HCT116 (cell line): ENCODE data around the gene CHST8. TPM values are rescaled to one million over a fixed set of nuclear protein-coding genes. Genes with fewer than 3 reads are reported as not detected.

Experiments used
- ATAC-seq: fragments of 200-7000 bp; cut with Tn5 transposase; 2 replicates; pipeline ENCODE4 v1.9.1; 2020; ENCODE audit warnings: mild to moderate bottlenecking, moderate library complexity
- BruUV-seq: library from RNA; stranded (reverse); fragments of 400-500 nt; replicated peaks from 2 replicates; lab custom pipeline; 2021; lab: Mats Ljungman, UMichigan
- CTCF ChIA-PET: fragments of 300-600 bp; sonication (Branson Sonifier 250); formaldehyde crosslinking; loops from one replicate; lab custom pipeline; 2021; ENCODE audit warnings: antibody characterized with exemption; lab: Charles Lee
- POLR2A ChIA-PET: fragments of 300-600, 350-600 bp; sonication (Branson Sonifier 250); formaldehyde crosslinking; loops from one replicate; lab custom pipeline; 2021; ENCODE audit warnings: antibody characterized with exemption; lab: Charles Lee
- RAD21 ChIA-PET, 2 experiments: fragments of 300-600 bp; sonication (Branson Sonifier 250); formaldehyde crosslinking; loops; one replicate each; lab custom pipeline; 2023; ENCODE audit warnings: low total read pairs in 2 of 2; ENCODE audit not compliant: uncharacterized antibody in 2 of 2, unreplicated experiment in 2 of 2, low non-redundant PET in 1 of 2; lab: Charles Lee
- DNase-seq: peaks from one replicate; pipeline ENCODE4 v3.0.0-alpha.2; 2010; ENCODE audit warnings: low read depth, low spot score
- H2AFZ ChIP-seq: fragments of 200-600 bp; shearing (Covaris generic), sonication (generic); 2 replicates; pipeline ENCODE4 v1.6.1; 2017; ENCODE audit warnings: low read depth, mixed run types, mixed read lengths, antibody characterized with exemption, low read length; ENCODE audit not compliant: poor library complexity, severe bottlenecking
- H3K27ac ChIP-seq: 2 replicates; pipeline ENCODE4 v1.5.1; 2012; ENCODE audit warnings: low read depth, low read length
- H3K27me3 ChIP-seq: fragments of 200-600 bp; sonication (generic); 2 replicates; pipeline ENCODE4 v1.6.1; 2016; ENCODE audit warnings: mixed run types, low read length, mixed read lengths; ENCODE audit not compliant: insufficient read depth
- H3K36me3 ChIP-seq, 2 experiments: fragments of 200-500 bp in 1 of 2; fragments of 200-600 bp in 1 of 2; sonication (Bioruptor generic) in 1 of 2; sonication (generic) in 1 of 2; 2 replicates each; pipeline versions ENCODE4 v1.5.1 to v1.6.1; 2014 to 2016; ENCODE audit warnings: low read length in 2 of 2, inconsistent platforms in 1 of 2, mixed read lengths in 1 of 2, mixed run types in 1 of 2; ENCODE audit not compliant: insufficient read depth in 2 of 2, control insufficient read depth in 1 of 2
- H3K4me1 ChIP-seq, 2 experiments: fragments of 200-600 bp in 1 of 2; sonication (generic) in 1 of 2; 2 replicates each; pipeline versions ENCODE4 v1.5.1 to v1.6.1; 2012 to 2017; ENCODE audit warnings: low read length in 2 of 2, inconsistent platforms in 1 of 2, mild to moderate bottlenecking in 1 of 2, mixed read lengths in 1 of 2, mixed run types in 1 of 2, moderate library complexity in 1 of 2; ENCODE audit not compliant: insufficient read depth in 2 of 2, control insufficient read depth in 1 of 2
- H3K4me2 ChIP-seq: fragments of 200-600 bp; sonication (generic); 2 replicates; pipeline ENCODE4 v1.6.1; 2017; ENCODE audit warnings: mixed run types, low read length, mixed read lengths
- H3K4me3 ChIP-seq, 2 experiments: fragments of 200-600 bp in 1 of 2; sonication (generic) in 1 of 2; replicated peaks in 1 of 2; 2 replicates each; pipeline ENCODE4 v1.5.1; 2011 to 2016; ENCODE audit warnings: low read length in 2 of 2, control low read depth in 1 of 2, low read depth in 1 of 2, mild to moderate bottlenecking in 1 of 2, mixed read lengths in 1 of 2, mixed run types in 1 of 2
- H3K79me2 ChIP-seq: fragments of 200-600 bp; sonication (generic); 2 replicates; pipeline ENCODE4 v1.6.1; 2017; ENCODE audit warnings: mild to moderate bottlenecking, mixed run types, low read length, moderate library complexity, mixed read lengths; ENCODE audit not compliant: insufficient read depth
- H3K9ac ChIP-seq: fragments of 200-600 bp; sonication (generic); 2 replicates; pipeline ENCODE4 v1.6.1; 2016; ENCODE audit warnings: low read length, mixed read lengths
- H3K9me2 ChIP-seq: fragments of 200-600 bp; sonication (generic), shearing (Covaris generic); 2 replicates; pipeline ENCODE4 v1.6.1; 2017; ENCODE audit warnings: mixed run types, mild to moderate bottlenecking, moderate library complexity; ENCODE audit not compliant: insufficient read depth
- H3K9me3 ChIP-seq, 2 experiments: fragments of 200-500 bp in 1 of 2; fragments of 200-600 bp in 1 of 2; sonication (Bioruptor generic) in 1 of 2; sonication (generic) in 1 of 2; 2 replicates each; pipeline ENCODE4 v1.6.1; 2014 to 2017; ENCODE audit warnings: low read length in 2 of 2, mixed read lengths in 2 of 2, inconsistent platforms in 1 of 2, low read depth in 1 of 2, mild to moderate bottlenecking in 1 of 2, mixed run types in 1 of 2, moderate library complexity in 1 of 2; ENCODE audit not compliant: control insufficient read depth in 1 of 2, insufficient read depth in 1 of 2
- H4K20me1 ChIP-seq: fragments of 200-600 bp; sonication (generic), shearing (Covaris generic); 2 replicates; pipeline ENCODE4 v1.6.1; 2017; ENCODE audit warnings: mixed run types, mild to moderate bottlenecking, moderate library complexity; ENCODE audit not compliant: insufficient read depth
- EZH2phosphoT487 ChIP-seq: fragments of 200-600 bp; IDR thresholded peaks from 2 replicates; pipeline ENCODE4 v1.6.1; 2018; ENCODE audit warnings: antibody characterized with exemption, borderline replicate concordance
- FOSL1 ChIP-seq: IDR thresholded peaks from 2 replicates; pipeline ENCODE4 v1.6.1; 2012; ENCODE audit warnings: low read depth
- TCF7L2 ChIP-seq: IDR thresholded peaks from 2 replicates; pipeline ENCODE4 v1.7.0; 2011; ENCODE audit warnings: borderline replicate concordance, inconsistent platforms; ENCODE audit not compliant: insufficient read depth, insufficient read length; ENCODE audit errors: extremely low read depth
- ZFX ChIP-seq: fragments of 450-650 bp; IDR thresholded peaks from 2 replicates; pipeline ENCODE4 v1.6.1; 2017
- intact Hi-C: fragments of 100-400 bp; cut with micrococcal nuclease; formaldehyde crosslinking; loops from 2 replicates; pipeline ENCODE4 v1.10.0; 2022
- total RNA-seq: library from RNA; stranded (reverse); gene quantifications from one replicate; pipeline ENCODE4 v1.2.1, GENCODE V29; 2021; ENCODE audit not compliant: unreplicated experiment
- TF ChIP-seq, protein P1 (sequence below): IDR thresholded peaks from 2 replicates; pipeline ENCODE4 v1.6.1; 2012
- TF ChIP-seq, protein P2 (sequence below): IDR thresholded peaks from 2 replicates; pipeline ENCODE4 v1.6.1; 2012
- TF ChIP-seq, protein P3 (sequence below): IDR thresholded peaks from 2 replicates; pipeline ENCODE4 v1.6.1; 2012; ENCODE audit warnings: low read depth
- TF ChIP-seq, protein P4 (sequence below), 3 experiments: fragments of 200-600 bp in 1 of 3; sonication (generic) in 1 of 3; IDR thresholded peaks in 2 of 3; conservative IDR thresholded peaks in 1 of 3; 2 replicates each; pipeline ENCODE4 v1.5.1; 2012 to 2017; ENCODE audit warnings: low read depth in 2 of 3, low read length in 2 of 3, antibody characterized with exemption in 1 of 3, borderline replicate concordance in 1 of 3, control low read depth in 1 of 3, mild to moderate bottlenecking in 1 of 3, mixed read lengths in 1 of 3, mixed run types in 1 of 3, moderate library complexity in 1 of 3; ENCODE audit not compliant: insufficient read depth in 1 of 3

The CHST8 gene
- total RNA-seq, 1 experiment from 2014 or later: not detected

DNA sequence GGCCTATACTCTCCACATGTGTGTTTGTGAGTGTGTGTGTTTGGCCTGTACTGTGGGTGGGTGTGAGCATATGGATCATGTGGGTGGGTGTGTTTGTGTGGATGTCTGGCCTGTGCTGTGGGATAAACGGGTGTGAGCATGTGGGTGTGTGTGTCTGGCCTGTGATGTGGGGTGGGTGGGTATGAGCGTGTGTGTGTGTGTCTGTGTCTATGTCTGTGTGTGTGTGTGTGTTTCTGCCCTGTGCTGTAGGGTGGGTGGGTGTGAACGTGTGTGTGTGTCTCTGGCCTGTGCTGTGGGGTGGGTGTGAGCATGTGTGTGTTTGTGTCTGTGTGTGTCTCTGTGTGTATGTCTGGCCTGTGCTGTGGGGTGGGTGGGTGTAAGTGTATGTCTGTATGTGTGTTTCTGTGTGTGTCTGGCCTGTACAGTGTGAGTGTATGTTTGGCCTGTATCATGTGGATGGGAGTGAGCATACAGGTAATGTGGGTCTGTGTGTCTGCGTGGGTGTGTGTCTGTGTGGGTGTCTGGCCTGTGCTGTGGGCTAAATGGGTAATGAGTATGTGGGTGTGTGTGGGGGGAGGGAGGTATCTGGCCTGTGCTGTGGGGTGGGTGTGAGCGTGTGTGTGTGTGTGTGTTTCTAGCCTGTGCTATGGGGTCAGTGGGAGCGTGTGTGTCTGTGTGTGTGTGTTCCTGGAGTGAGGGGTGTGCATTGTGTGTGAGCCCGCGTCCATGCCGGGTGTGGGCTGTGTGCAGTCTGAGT, 154.2 kb downstream of the CHST8 start:
- CTCF ChIA-PET: interaction anchor here (1.3 to 4.4 kb wide), 2 partner anchors 320 to 321 kb away, joined by 5 to 158 read pairs; no protein-coding TSS in a partner anchor
- H3K9ac ChIP-seq: no peak overlapping the region
- H4K20me1 ChIP-seq: no peaks in the 10 kb centered on the region
- POLR2A ChIA-PET: no interaction called here
- ATAC-seq: no peak
- RAD21 ChIA-PET: no interaction called here
- H3K9me3 ChIP-seq: no peaks in the 10 kb centered on the region
- H3K4me1 ChIP-seq: peaks cover 0 to 4% of the 10 kb centered on the region in 2 experiments; a peak in 1 of 4 replicates
- no peaks in the 10 kb centered on the region for H3K79me2 ChIP-seq
- no peak overlapping the region for H3K27ac ChIP-seq
- intact Hi-C loops: loop anchor here (5.0 to 10.0 kb wide), 2 partner anchors 651 to 936 kb away; no protein-coding TSS in a partner anchor
- H3K36me3 ChIP-seq: no peaks in the 10 kb centered on the region
- H3K27me3 ChIP-seq: peaks cover under 1% of the 10 kb centered on the region; the same call in 1 of the 2 replicates
- TF ChIP-seq, protein P1, sequence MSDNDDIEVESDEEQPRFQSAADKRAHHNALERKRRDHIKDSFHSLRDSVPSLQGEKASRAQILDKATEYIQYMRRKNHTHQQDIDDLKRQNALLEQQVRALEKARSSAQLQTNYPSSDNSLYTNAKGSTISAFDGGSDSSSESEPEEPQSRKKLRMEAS: no peak
- TF ChIP-seq TCF7L2: no peak
- TF ChIP-seq, protein P2, sequence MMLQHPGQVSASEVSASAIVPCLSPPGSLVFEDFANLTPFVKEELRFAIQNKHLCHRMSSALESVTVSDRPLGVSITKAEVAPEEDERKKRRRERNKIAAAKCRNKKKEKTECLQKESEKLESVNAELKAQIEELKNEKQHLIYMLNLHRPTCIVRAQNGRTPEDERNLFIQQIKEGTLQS: no peak
- no peak for TF ChIP-seq FOSL1
- TF ChIP-seq, protein P3, sequence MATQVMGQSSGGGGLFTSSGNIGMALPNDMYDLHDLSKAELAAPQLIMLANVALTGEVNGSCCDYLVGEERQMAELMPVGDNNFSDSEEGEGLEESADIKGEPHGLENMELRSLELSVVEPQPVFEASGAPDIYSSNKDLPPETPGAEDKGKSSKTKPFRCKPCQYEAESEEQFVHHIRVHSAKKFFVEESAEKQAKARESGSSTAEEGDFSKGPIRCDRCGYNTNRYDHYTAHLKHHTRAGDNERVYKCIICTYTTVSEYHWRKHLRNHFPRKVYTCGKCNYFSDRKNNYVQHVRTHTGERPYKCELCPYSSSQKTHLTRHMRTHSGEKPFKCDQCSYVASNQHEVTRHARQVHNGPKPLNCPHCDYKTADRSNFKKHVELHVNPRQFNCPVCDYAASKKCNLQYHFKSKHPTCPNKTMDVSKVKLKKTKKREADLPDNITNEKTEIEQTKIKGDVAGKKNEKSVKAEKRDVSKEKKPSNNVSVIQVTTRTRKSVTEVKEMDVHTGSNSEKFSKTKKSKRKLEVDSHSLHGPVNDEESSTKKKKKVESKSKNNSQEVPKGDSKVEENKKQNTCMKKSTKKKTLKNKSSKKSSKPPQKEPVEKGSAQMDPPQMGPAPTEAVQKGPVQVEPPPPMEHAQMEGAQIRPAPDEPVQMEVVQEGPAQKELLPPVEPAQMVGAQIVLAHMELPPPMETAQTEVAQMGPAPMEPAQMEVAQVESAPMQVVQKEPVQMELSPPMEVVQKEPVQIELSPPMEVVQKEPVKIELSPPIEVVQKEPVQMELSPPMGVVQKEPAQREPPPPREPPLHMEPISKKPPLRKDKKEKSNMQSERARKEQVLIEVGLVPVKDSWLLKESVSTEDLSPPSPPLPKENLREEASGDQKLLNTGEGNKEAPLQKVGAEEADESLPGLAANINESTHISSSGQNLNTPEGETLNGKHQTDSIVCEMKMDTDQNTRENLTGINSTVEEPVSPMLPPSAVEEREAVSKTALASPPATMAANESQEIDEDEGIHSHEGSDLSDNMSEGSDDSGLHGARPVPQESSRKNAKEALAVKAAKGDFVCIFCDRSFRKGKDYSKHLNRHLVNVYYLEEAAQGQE: no peak
- TF ChIP-seq ZFX: no peak
- no peak for TF ChIP-seq EZH2phosphoT487
- TF ChIP-seq, protein P4, sequence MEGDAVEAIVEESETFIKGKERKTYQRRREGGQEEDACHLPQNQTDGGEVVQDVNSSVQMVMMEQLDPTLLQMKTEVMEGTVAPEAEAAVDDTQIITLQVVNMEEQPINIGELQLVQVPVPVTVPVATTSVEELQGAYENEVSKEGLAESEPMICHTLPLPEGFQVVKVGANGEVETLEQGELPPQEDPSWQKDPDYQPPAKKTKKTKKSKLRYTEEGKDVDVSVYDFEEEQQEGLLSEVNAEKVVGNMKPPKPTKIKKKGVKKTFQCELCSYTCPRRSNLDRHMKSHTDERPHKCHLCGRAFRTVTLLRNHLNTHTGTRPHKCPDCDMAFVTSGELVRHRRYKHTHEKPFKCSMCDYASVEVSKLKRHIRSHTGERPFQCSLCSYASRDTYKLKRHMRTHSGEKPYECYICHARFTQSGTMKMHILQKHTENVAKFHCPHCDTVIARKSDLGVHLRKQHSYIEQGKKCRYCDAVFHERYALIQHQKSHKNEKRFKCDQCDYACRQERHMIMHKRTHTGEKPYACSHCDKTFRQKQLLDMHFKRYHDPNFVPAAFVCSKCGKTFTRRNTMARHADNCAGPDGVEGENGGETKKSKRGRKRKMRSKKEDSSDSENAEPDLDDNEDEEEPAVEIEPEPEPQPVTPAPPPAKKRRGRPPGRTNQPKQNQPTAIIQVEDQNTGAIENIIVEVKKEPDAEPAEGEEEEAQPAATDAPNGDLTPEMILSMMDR (IDR thresholded peaks at IDR 0.05 in 2 of 3, conservative IDR thresholded peaks at IDR 0.05 in 1 of 3; ENCODE audit: borderline replicate concordance in 1 of 3, insufficient read depth in 1 of 3, low read depth in 2 of 3, low read length in 2 of 3): no peak
- TF ChIP-seq, all 23 proteins: peak for 0
- BruUV-seq: no TSS peak
- H3K9me2 ChIP-seq: no peaks in the 10 kb centered on the region
- no peak overlapping the region for H2AFZ ChIP-seq
- DNase-seq: no peak
- H3K4me3 ChIP-seq: no peak overlapping the region
- no peak overlapping the region for H3K4me2 ChIP-seq
